Nephron progenitor cell (in vitro differentiated cells): ENCODE measurements around the gene ANKRD33B.

Experiments
- DNase-seq: peaks from one replicate; pipeline ENCODE4 v3.0.0; 2021
- H3K27ac Mint-ChIP-seq: 2 replicates; pipeline ENCODE4 v1.8.0; 2021; ENCODE audit warnings: mild to moderate bottlenecking, moderate library complexity, mixed read lengths
- H3K27me3 Mint-ChIP-seq: 2 replicates; pipeline ENCODE4 v1.8.0; 2021; ENCODE audit warnings: mild to moderate bottlenecking, low read depth, mixed read lengths; ENCODE audit not compliant: poor library complexity
- H3K36me3 Mint-ChIP-seq: 2 replicates; pipeline ENCODE4 v1.8.0; 2021; ENCODE audit warnings: low read depth, mixed read lengths
- H3K4me1 Mint-ChIP-seq: 2 replicates; pipeline ENCODE4 v1.8.0; 2021; ENCODE audit warnings: mixed read lengths
- H3K4me3 Mint-ChIP-seq: 2 replicates; pipeline ENCODE4 v1.8.0; 2021; ENCODE audit warnings: mild to moderate bottlenecking, moderate library complexity, mixed read lengths
- H3K9me3 Mint-ChIP-seq: 2 replicates; pipeline ENCODE4 v1.8.0; 2021; ENCODE audit warnings: mild to moderate bottlenecking, moderate library complexity, mixed read lengths
- TF ChIP-seq, protein P1 (sequence below): fragments of 200-600 bp; sonication (generic); IDR thresholded peaks from 2 replicates; pipeline ENCODE4 v1.5.0; 2021; ENCODE audit warnings: antibody characterized with exemption

The ANKRD33B gene

DNA sequence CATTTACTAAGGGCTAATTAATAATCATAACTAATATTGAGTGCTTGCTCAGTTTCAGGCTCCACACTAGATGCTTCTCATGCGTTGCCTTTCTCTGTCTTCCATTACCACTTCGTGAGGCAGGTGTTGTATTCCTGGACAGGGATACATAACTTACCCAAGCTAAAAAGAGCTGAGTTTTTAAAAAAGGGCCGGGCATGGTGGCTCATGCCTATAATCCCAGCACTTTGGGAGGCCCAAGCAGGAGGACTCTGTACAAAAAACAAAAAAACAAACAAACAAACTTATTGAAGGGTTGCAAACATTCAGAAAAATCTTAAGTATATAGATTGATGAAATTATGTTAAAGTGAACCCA, 12.1 kb upstream of the ANKRD33B start:
- DNase-seq, result no peak
- no peaks in the 10 kb centered on the region for H3K9me3 Mint-ChIP-seq
- no peaks in the 10 kb centered on the region for H3K36me3 Mint-ChIP-seq
- H3K4me3 Mint-ChIP-seq, result no peak overlapping the region
- TF ChIP-seq, protein P1, sequence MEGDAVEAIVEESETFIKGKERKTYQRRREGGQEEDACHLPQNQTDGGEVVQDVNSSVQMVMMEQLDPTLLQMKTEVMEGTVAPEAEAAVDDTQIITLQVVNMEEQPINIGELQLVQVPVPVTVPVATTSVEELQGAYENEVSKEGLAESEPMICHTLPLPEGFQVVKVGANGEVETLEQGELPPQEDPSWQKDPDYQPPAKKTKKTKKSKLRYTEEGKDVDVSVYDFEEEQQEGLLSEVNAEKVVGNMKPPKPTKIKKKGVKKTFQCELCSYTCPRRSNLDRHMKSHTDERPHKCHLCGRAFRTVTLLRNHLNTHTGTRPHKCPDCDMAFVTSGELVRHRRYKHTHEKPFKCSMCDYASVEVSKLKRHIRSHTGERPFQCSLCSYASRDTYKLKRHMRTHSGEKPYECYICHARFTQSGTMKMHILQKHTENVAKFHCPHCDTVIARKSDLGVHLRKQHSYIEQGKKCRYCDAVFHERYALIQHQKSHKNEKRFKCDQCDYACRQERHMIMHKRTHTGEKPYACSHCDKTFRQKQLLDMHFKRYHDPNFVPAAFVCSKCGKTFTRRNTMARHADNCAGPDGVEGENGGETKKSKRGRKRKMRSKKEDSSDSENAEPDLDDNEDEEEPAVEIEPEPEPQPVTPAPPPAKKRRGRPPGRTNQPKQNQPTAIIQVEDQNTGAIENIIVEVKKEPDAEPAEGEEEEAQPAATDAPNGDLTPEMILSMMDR, result no peak
- H3K4me1 Mint-ChIP-seq, result peaks cover 16% of the 10 kb centered on the region
- H3K27ac Mint-ChIP-seq, result peak overlapping the region; percentile 67
- H3K27me3 Mint-ChIP-seq, result peaks cover 15% of the 10 kb centered on the region

DNA sequence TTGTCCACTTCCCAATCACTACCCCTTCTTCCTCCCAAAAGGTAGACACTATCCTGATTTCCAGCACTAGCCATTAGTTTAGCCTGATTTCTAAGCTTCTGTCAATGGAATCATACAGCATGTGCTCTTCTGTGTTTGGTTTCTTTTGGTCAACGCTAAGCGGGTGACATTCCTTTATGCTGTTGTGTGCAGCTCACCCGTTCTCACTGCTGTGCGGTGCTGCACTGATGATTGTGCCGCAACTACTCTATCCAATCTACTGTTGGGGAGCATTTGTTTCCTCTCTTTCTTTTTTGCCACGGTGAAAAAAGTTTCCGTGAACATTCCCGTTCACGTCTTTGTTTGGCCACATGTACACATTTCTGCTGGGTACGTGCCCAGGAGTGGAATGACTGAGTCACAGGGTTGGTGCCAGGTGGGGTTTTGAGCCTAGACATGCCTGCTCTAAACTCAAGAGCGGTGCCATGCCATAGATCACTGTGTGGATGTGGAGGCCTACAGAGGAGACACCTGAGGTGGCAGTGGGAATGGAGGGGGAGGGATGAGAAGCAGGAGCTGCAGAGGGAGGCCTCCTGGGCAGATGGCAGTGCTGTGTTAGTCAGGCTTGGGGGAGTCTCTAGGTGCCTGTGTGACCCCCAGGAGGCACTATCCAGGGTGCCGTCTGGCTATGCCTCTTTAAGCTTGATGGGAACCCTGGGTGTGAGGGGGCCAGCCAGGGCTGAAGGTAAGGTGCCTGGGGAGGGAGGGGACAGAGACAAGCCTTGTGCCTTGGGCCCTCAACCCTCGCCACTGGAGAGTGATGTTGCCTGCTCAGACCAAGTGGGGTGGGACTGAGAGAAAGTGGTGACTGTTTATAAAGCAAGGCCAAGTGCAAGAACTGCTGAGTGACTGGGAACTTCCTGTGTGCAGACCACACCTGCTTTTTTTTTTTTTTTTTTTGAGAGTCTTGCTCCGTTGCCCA, 11.4 kb upstream of the ANKRD33B start:
- H3K27ac Mint-ChIP-seq, result no peak overlapping the region
- no peaks in the 10 kb centered on the region for H3K9me3 Mint-ChIP-seq

DNA sequence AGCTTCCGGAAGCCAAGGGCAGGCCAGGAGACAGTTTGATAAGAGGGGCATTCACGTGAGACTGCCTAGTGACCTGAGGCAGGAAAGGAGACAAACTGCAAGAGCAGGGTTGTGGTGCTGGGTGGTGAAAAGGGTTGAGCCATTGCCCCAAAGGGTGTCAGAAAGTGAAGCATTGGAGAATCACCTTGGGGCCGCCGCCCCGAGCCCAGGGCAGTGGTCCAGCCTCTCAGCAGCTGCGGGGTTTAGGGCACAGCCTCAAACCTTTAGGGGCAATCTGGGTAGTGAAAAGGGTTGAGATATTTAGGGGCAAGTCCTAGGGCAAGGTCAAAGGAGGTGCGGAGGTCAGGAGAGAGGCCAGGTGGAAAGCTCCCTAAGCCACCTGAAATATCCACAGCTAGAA, 10.4 kb upstream of the ANKRD33B start:
- Mint-ChIP-seq H3K36me3 (no peaks in the 10 kb centered on the region), H3K4me3 (no peak overlapping the region), H3K27ac (no peak overlapping the region), H3K9me3 (no peaks in the 10 kb centered on the region), H3K27me3 (peaks cover 22% of the 10 kb centered on the region), H3K4me1 (peaks cover 30% of the 10 kb centered on the region)
- no peak for DNase-seq
- TF ChIP-seq, protein P1, result no peak

More for the DNA sequence above, 11.4 kb upstream of the ANKRD33B start:
- TF ChIP-seq, protein P1, result no peak
- Mint-ChIP-seq H3K36me3 (no peaks in the 10 kb centered on the region), H3K4me3 (no peak overlapping the region), H3K27me3 (peaks cover 16% of the 10 kb centered on the region), H3K4me1 (peaks cover 23% of the 10 kb centered on the region)
- no peak for DNase-seq

DNA sequence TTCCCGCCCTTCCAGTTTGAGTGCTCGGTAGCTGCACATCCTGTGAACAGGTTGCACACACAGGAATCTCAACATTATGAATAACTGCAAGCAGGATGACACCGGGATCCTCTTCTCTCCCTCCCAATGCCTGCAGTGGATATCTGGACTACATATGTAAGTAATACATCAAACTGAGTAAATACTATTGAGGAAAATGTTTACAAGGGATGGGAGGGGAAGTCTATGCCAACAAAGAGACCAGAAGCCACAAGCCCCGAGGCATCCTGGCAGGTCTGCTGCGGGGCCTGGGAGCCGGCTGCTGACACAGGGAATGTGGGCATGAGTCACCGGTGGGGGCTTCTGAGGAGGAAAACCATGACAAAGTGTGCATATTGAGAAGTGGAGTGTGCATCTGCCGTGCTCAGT, 8.6 kb upstream of the ANKRD33B start:
- H3K27ac Mint-ChIP-seq, result no peak overlapping the region
- TF ChIP-seq, protein P1, result no peak
- peaks cover 26% of the 10 kb centered on the region for H3K4me1 Mint-ChIP-seq

DNA sequence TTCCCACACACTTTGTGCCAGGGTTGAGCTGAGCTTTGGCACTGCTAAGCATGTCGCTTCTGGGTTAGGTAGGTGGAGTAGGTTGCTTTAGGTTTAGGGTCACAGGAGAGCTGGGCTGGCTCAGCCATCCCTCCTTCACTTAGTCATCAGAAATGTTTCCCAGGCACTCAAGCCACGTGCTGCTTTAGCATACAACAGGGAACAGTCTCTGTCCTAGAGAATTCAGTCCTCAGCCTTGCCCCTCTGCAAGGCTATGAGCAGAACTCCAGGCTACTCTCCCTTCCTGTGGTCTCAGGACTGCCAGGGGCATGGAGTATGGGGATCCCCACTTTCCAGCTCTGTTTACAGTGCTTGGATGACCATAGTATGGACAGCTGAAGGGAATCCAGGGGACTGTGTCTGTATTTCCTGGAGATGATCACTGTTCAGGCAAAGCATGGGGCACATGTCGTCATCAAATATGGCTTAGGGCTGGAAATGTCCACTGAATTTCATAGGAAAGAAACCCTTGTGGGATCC, 7.5 kb upstream of the ANKRD33B start:
- no peak for DNase-seq
- Mint-ChIP-seq H3K27me3 (peaks cover 50% of the 10 kb centered on the region), H3K36me3 (no peaks in the 10 kb centered on the region), H3K4me1 (peaks cover 18% of the 10 kb centered on the region), H3K4me3 (no peak overlapping the region), H3K9me3 (no peaks in the 10 kb centered on the region), H3K27ac (no peak overlapping the region)
- TF ChIP-seq, protein P1, result no peak

More for the DNA sequence above, 8.6 kb upstream of the ANKRD33B start:
- Mint-ChIP-seq H3K4me3 (no peak overlapping the region), H3K9me3 (no peaks in the 10 kb centered on the region), H3K36me3 (no peaks in the 10 kb centered on the region), H3K27me3 (peaks cover 40% of the 10 kb centered on the region)
- DNase-seq, result no peak
